A549 (cell line): Measurements from ENCODE around the gene KCNA2. TPM values are rescaled to one million over a fixed set of nuclear protein-coding genes. Genes with fewer than 3 reads are reported as not detected.

Source experiments
- ATAC-seq, 2 experiments: fragments of 200-7000 bp in 1 of 2; fragments of >200 bp in 1 of 2; cut with Nextera tagmentation in 1 of 2; cut with Tn5 transposase in 1 of 2; 3 replicates each; pipeline versions ENCODE4 v1.8.0 to v1.9.1; 2018 to 2020; ENCODE audit warnings: mild to moderate bottlenecking in 1 of 2, moderate library complexity in 1 of 2
- CTCF ChIA-PET: fragments of 300-600 bp; sonication (Branson Sonifier 250); formaldehyde crosslinking; extraction: SDS; loops from one replicate; lab custom pipeline; 2021; ENCODE audit warnings: antibody characterized with exemption, inconsistent platforms; lab: Yijun Ruan, JAX
- POLR2A ChIA-PET: fragments of 350-600 bp; formaldehyde crosslinking; extraction: SDS; loops from one replicate; lab custom pipeline; 2021; ENCODE audit warnings: antibody characterized with exemption, inconsistent platforms; lab: Yijun Ruan, JAX
- DNase-seq, 2 experiments: peaks; one replicate each; pipeline versions ENCODE4 v3.0.0 to v3.0.0-alpha.2; 2011 to 2016; ENCODE audit warnings: low read depth in 1 of 2, low spot score in 1 of 2
- FAIRE-seq: peaks from 2 replicates; lab custom pipeline; 2011; peaks lifted over from hg19 to GRCh38; lab: Jason Lieb, UNC
- H3K27ac ChIP-seq, 2 experiments: fragments of >200 bp; sonication (Bioruptor Twin); formaldehyde crosslinking; 3 replicates each; pipeline ENCODE4 v1.5.1; 2016 to 2017
- H3K4me1 ChIP-seq: fragments of >200 bp; sonication (Bioruptor Twin); formaldehyde crosslinking; 3 replicates; pipeline ENCODE4 v1.6.1; 2016
- H3K4me2 ChIP-seq: fragments of >200 bp; sonication (Bioruptor Twin); formaldehyde crosslinking; 3 replicates; pipeline ENCODE4 v1.6.1; 2016
- H3K4me3 ChIP-seq: fragments of >200 bp; sonication (Bioruptor Twin); formaldehyde crosslinking; 3 replicates; pipeline ENCODE4 v1.5.1; 2016
- H3K9me3 ChIP-seq: fragments of >200 bp; sonication (Bioruptor Twin); formaldehyde crosslinking; 3 replicates; pipeline ENCODE4 v1.6.1; 2016
- CBX2 ChIP-seq: fragments of 200-600 bp; sonication (generic); IDR thresholded peaks from 2 replicates; pipeline ENCODE4 v1.6.1; 2016; ENCODE audit warnings: low read depth, mild to moderate bottlenecking, borderline replicate concordance
- CBX8 ChIP-seq: fragments of 200-600 bp; sonication (generic); IDR thresholded peaks from 2 replicates; pipeline ENCODE4 v1.6.1; 2016
- CHD2 ChIP-seq: fragments of 150-350 bp; IDR thresholded peaks from 2 replicates; pipeline ENCODE4 v1.6.1; 2014; ENCODE audit warnings: low read length; ENCODE audit not compliant: partially characterized antibody
- EP300 ChIP-seq, 2 experiments: fragments of >200 bp; sonication (Bioruptor Twin); formaldehyde crosslinking; IDR thresholded peaks; 2 replicates in 1 of 2; 3 replicates in 1 of 2; pipeline ENCODE4 v1.6.1; 2016 to 2017
- HDAC2 ChIP-seq: fragments of 200-600 bp; sonication (generic); IDR thresholded peaks from 2 replicates; pipeline ENCODE4 v1.6.1; 2016
- HOXB5 ChIP-seq: fragments of 250-450 bp; sonication (Bioruptor Pico); IDR thresholded peaks from 2 replicates; pipeline ENCODE4 v1.5.0; 2020; ENCODE audit warnings: mild to moderate bottlenecking, moderate library complexity
- JUN ChIP-seq, 2 experiments: fragments of >200 bp; sonication (Bioruptor Twin); formaldehyde crosslinking; IDR thresholded peaks; 2 replicates in 1 of 2; 3 replicates in 1 of 2; pipeline ENCODE4 v1.6.1; 2016 to 2017
- KDM5A ChIP-seq: fragments of 200-600 bp; sonication (generic); IDR thresholded peaks from 2 replicates; pipeline ENCODE4 v1.6.1; 2016; ENCODE audit warnings: antibody characterized with exemption, mild to moderate bottlenecking
- MAFK ChIP-seq: fragments of 450-650 bp; IDR thresholded peaks from 2 replicates; pipeline ENCODE4 v1.6.1; 2014; ENCODE audit not compliant: partially characterized antibody
- NFE2L2 ChIP-seq: fragments of 150-350 bp; conservative IDR thresholded peaks from 2 replicates; pipeline ENCODE4 v1.6.1; 2014; ENCODE audit warnings: low read length
- NPAS2 ChIP-seq: fragments of 250-450 bp; sonication (Bioruptor Pico); IDR thresholded peaks from 2 replicates; pipeline ENCODE4 v1.8.0; 2022; ENCODE audit warnings: mild to moderate bottlenecking, moderate library complexity, borderline replicate concordance
- NR3C1 ChIP-seq: fragments of >200 bp; sonication (Bioruptor Twin); formaldehyde crosslinking; IDR thresholded peaks from 3 replicates; pipeline ENCODE4 v1.6.1; 2017
- PHF8 ChIP-seq: fragments of 200-600 bp; sonication (generic); IDR thresholded peaks from 2 replicates; pipeline ENCODE4 v1.6.1; 2016; ENCODE audit warnings: low read depth, mild to moderate bottlenecking, antibody characterized with exemption, moderate library complexity, borderline replicate concordance
- POLR2AphosphoS2 ChIP-seq: conservative IDR thresholded peaks from 2 replicates; pipeline ENCODE4 v1.6.1; 2012; ENCODE audit warnings: low read length, improper control_type of control experiment, inconsistent platforms
- RNF2 ChIP-seq: fragments of 200-600 bp; sonication (generic); IDR thresholded peaks from 2 replicates; pipeline ENCODE4 v1.6.1; 2016; ENCODE audit warnings: low read depth, mild to moderate bottlenecking, antibody characterized with exemption, moderate library complexity, borderline replicate concordance
- SMC3 ChIP-seq: fragments of >200 bp; sonication (Bioruptor Twin); formaldehyde crosslinking; IDR thresholded peaks from 3 replicates; pipeline ENCODE4 v1.6.1; 2018; ENCODE audit warnings: inconsistent platforms
- SREBF2 ChIP-seq: fragments of 450-650 bp; IDR thresholded peaks from 2 replicates; pipeline ENCODE4 v1.6.1; 2014; ENCODE audit warnings: mild to moderate bottlenecking, moderate library complexity
- TFCP2L1 ChIP-seq: fragments of 250-450 bp; sonication (Bioruptor Pico); IDR thresholded peaks from 2 replicates; pipeline ENCODE4 v1.5.0; 2021; ENCODE audit warnings: mild to moderate bottlenecking
- TP53 ChIP-seq: fragments of 250-450 bp; sonication (Bioruptor Pico); IDR thresholded peaks from 2 replicates; pipeline ENCODE4 v1.5.0; 2021; ENCODE audit warnings: mild to moderate bottlenecking, moderate library complexity
- ZC3H11A ChIP-seq: fragments of 450-650 bp; IDR thresholded peaks from 2 replicates; pipeline ENCODE4 v1.6.1; 2014; ENCODE audit warnings: antibody characterized with exemption, mild to moderate bottlenecking
- ZNF302 ChIP-seq: fragments of 250-450 bp; sonication (Bioruptor Pico); IDR thresholded peaks from 2 replicates; pipeline ENCODE4 v1.9.0; 2021; ENCODE audit warnings: inconsistent platforms, mild to moderate bottlenecking, moderate library complexity
- ZSCAN20 ChIP-seq: fragments of 250-450 bp; sonication (Bioruptor Pico); IDR thresholded peaks from 2 replicates; pipeline ENCODE4 v1.8.0; 2022; ENCODE audit warnings: mild to moderate bottlenecking, moderate library complexity
- WGBS: methylation state at CpG from one replicate; pipeline ENCODE4 v1.1.6; 2017; ENCODE audit errors: missing lambda C conversion rate; 5-methylcytosine and 5-hydroxymethylcytosine counted together
- polyA plus RNA-seq, 4 experiments: library from polyadenylated mRNA; depleted of rRNA in 3 of 4; stranded (reverse); fragments of >200 nt; fragmentation: RNase III in 1 of 4; extraction: RNeasy Plus Mini Kit Qiagen cat#74134 plus additional on column Dnase treatment in 1 of 4; gene quantifications; 2 replicates in 3 of 4; 3 replicates in 1 of 4; pipeline ENCODE4 v1.2.3, GENCODE V29; 2011 to 2017
- TF ChIP-seq, protein P1 (sequence below): fragments of >200 bp; sonication (Bioruptor Twin); formaldehyde crosslinking; IDR thresholded peaks from 2 replicates; pipeline ENCODE4 v1.6.1; 2016
- TF ChIP-seq, protein P2 (sequence below): fragments of 250-450 bp; sonication (Bioruptor Pico); IDR thresholded peaks from 2 replicates; pipeline ENCODE4 v1.5.0; 2021; ENCODE audit warnings: mild to moderate bottlenecking, moderate library complexity, borderline replicate concordance
- TF ChIP-seq, protein P3 (sequence below): IDR thresholded peaks from 2 replicates; pipeline ENCODE4 v1.6.1; 2012
- TF ChIP-seq, protein P4 (sequence below): fragments of 450-650 bp; IDR thresholded peaks from 2 replicates; pipeline ENCODE4 v1.6.1; 2014; ENCODE audit warnings: antibody characterized with exemption

The KCNA2 gene
- polyA plus RNA-seq, 2 of the 4 experiments (the other 2 are of a cell fraction): 0.04 to 0.05 TPM

DNA sequence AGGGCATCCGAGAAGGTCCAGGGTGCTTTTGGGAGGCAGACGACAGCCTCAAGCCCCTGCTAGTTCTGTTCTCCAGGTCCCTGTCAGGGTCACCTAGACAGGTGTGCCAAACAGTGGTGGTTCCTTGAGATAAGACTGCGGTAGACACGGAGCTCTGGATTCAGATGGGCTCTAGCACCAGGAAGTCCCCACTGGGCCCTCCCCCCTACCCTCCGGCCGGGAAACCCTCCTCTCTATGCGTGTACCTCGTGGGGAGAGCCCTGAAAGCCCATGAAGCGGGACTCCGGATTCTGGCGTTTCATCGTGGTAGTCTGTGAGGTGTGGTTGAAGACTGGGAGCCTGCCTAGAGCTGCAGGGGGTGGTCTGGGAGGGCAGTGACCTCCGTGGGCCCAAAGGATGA lies 2.1 kb upstream of the KCNA2 start:
- DNase-seq: no peak
- Histone ChIP-seq H3K9me3 (no peaks in the 10 kb centered on the region), H3K4me3 (no peak overlapping the region), H3K27ac (no peak overlapping the region), H3K4me1 (no peaks in the 10 kb centered on the region), H3K4me2 (no peak overlapping the region)
- TF ChIP-seq SREBF2: no peak
- no peak for TF ChIP-seq JUN (IDR thresholded peaks at IDR 0.05)
- no peak for TF ChIP-seq ZNF302 (CRISPR knock-in tag)
- TF ChIP-seq, protein P1, sequence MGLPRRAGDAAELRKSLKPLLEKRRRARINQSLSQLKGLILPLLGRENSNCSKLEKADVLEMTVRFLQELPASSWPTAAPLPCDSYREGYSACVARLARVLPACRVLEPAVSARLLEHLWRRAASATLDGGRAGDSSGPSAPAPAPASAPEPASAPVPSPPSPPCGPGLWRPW: no peak
- no peak for TF ChIP-seq NFE2L2
- no peak for TF ChIP-seq KDM5A
- no peak for TF ChIP-seq CBX8
- TF ChIP-seq, protein P2, sequence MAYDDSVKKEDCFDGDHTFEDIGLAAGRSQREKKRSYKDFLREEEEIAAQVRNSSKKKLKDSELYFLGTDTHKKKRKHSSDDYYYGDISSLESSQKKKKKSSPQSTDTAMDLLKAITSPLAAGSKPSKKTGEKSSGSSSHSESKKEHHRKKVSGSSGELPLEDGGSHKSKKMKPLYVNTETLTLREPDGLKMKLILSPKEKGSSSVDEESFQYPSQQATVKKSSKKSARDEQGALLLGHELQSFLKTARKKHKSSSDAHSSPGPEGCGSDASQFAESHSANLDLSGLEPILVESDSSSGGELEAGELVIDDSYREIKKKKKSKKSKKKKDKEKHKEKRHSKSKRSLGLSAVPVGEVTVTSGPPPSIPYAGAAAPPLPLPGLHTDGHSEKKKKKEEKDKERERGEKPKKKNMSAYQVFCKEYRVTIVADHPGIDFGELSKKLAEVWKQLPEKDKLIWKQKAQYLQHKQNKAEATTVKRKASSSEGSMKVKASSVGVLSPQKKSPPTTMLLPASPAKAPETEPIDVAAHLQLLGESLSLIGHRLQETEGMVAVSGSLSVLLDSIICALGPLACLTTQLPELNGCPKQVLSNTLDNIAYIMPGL (CRISPR knock-in tag): no peak
- TF ChIP-seq CHD2: no peak
- TF ChIP-seq TFCP2L1: no peak
- TF ChIP-seq TP53 (CRISPR knock-in tag): no peak
- ChIA-PET POLR2A (no interaction called here), CTCF (interaction anchor here (1.1 to 6.6 kb wide), 3 partner anchors 10 to 84 kb away, joined by 3 to 47 read pairs (median 3); no protein-coding TSS in a partner anchor)
- no peak for FAIRE-seq
- no peak for ATAC-seq
- 58% methylated on average over 7 of the region's 13 CpGs for WGBS

DNA sequence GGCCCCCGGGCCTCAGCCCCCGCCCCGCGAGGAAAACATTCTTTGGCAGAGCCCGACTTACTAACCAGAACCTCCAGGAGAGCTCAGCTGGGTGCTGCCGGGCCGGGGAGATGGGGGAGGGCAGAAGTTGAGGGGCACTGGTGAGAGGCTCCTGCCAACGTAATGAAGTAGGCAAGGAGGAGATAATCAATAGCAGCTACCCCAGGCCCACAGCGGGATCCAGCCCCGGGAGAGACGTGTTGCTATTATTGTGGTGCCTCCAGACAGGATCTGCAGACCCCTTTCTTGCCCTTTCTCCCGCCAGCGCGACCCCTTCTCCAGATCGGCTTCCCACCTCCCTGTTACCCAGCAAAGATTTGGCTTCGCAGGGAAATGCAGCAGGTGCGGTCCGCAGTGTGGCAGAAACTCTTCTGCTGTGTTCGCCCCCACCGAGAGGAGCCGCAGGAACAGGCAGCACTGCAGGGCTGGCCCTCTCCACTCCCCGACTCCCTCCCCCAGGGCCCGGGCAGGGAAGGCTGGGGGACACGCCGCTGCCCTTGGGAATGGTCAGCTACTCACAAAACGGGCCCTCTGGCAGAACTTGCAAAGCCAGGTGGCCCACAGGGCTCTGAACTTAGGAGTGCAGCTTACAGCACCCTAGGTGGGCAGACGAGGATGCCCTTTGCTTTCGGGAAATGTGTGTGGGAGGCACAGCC lies 1.5 kb upstream of the KCNA2 start:
- FAIRE-seq: no peak

More for the DNA sequence above, 1.5 kb upstream of the KCNA2 start:
- Histone ChIP-seq H3K9me3 (no peaks in the 10 kb centered on the region), H3K4me1 (no peaks in the 10 kb centered on the region), H3K27ac (peak overlapping the region in 1 of 2 experiments; percentile 16; a peak in 3 of 6 replicates), H3K4me3 (peak overlapping the region; percentile 56), H3K4me2 (peak overlapping the region; percentile 100)
- CTCF ChIA-PET: interaction anchor here (0.8 to 6.6 kb wide), 5 partner anchors 10 to 84 kb away, joined by 3 to 47 read pairs (median 6); no protein-coding TSS in a partner anchor
- no peak for TF ChIP-seq NR3C1
- TF ChIP-seq NPAS2 (CRISPR knock-in tag): no peak
- no peak for TF ChIP-seq POLR2AphosphoS2
- no peak for TF ChIP-seq HDAC2
- TF ChIP-seq ZC3H11A: no peak
- no peak for TF ChIP-seq RNF2
- no peak for TF ChIP-seq ZSCAN20
- no peak for TF ChIP-seq EP300 (IDR thresholded peaks at IDR 0.05)
- TF ChIP-seq, protein P3, sequence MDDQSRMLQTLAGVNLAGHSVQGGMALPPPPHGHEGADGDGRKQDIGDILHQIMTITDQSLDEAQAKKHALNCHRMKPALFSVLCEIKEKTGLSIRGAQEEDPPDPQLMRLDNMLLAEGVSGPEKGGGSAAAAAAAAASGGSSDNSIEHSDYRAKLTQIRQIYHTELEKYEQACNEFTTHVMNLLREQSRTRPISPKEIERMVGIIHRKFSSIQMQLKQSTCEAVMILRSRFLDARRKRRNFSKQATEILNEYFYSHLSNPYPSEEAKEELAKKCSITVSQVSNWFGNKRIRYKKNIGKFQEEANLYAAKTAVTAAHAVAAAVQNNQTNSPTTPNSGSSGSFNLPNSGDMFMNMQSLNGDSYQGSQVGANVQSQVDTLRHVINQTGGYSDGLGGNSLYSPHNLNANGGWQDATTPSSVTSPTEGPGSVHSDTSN: no peak
- TF ChIP-seq, protein P4, sequence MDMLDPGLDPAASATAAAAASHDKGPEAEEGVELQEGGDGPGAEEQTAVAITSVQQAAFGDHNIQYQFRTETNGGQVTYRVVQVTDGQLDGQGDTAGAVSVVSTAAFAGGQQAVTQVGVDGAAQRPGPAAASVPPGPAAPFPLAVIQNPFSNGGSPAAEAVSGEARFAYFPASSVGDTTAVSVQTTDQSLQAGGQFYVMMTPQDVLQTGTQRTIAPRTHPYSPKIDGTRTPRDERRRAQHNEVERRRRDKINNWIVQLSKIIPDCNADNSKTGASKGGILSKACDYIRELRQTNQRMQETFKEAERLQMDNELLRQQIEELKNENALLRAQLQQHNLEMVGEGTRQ: no peak
- no peak for TF ChIP-seq MAFK
- no peak for TF ChIP-seq PHF8
- TF ChIP-seq JUN (IDR thresholded peaks at IDR 0.05): no peak
- TF ChIP-seq ZNF302 (CRISPR knock-in tag): no peak
- TF ChIP-seq SREBF2: no peak
- no peak for TF ChIP-seq HOXB5 (CRISPR knock-in tag)
- TF ChIP-seq CBX2: no peak
- no peak for TF ChIP-seq CBX8
- TF ChIP-seq SMC3: no peak
- POLR2A ChIA-PET: no interaction called here
- ATAC-seq (no peak), DNase-seq (no peak)
- WGBS: 22% methylated on average over 13 of the region's 28 CpGs
